Stimulated activated CD4-positive, alpha-beta T cell treated with anti-CD3 and anti-CD28 coated beads, Interleukin-15, amount 100 ng/mL, for 48 hours (primary cell): ENCODE results near the gene SHISA5.

Experiments
- DNase-seq, 2 donors: peaks; one replicate each; pipeline ENCODE4 v3.0.0-alpha.2; 2020; ENCODE audit warnings: low read depth in 2 of 2

Gene SHISA5

DNA sequence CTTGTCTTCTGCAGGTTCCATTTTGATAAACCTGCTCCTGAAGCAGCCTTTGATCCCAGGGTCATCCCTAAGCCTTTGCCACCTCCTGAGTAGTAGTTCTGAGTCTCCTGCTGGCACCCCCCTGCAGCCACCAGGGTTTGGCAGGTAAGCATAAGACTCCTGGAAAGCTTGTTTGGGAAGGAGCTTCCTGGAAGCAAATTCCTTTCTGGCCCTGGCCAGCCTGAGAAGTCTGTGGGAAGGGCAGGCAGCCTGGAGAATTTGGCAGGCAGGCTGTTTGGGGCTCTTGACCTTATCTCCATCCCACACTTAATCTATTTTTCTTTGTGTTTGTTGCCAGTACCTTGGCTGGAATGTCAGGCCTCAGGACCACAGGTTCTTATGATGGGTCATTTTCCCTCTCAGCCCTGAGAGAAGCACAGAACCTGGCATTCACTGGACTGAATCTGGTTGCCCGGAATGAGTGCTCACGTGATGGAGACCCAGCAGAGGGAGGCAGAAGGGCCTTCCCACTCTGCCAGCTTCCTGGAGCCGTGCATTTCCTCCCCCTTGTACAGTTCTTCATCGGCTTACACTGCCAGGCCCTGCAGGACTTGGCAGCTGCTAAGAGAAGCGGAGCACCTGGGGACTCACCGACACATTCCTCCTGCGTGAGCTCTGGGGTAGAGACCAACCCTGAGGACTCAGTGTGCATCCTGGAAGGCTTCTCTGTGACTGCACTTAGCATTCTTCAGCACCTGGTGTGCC lies 44.0 kb downstream of the SHISA5 start:
- no peak for DNase-seq

DNA sequence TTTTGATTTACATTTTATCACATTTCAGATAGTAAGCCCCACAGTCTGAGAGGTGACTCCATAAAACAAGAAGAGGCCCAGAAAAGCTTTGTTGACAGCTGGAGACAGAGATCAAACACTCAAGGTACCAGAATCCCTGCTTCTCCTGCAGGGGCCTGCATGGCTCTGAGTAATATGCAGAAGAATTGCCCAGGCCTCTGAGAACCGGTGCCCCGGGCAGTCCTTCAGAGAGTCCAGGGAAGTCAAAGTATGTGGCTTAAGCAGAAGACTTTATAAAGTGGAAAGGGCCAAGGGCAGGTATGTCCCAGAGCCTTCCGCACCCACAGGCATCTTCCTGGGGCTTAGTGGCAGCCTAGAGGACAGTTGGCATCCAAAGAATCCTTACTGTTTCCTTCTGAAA lies 44.6 kb downstream of the SHISA5 start:
- DNase-seq: no peak

DNA sequence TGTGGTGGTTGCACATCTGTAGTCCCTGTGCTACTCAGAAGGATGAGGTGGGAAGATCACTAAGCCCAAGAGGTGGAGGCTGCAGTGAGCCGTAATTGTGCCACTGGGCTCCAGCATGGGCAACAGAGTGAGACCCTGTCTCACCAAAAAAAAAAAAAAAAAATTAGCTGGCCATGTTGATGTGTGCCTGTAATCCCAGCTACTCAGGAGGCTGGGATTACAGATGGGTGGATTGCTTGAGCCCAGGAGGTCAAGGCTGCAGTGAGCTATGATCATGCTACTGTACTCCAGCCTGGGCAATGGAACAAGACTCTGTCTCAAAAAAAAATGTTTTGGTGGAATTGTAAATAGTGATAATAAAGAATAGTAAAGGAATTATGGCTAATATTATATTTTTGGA lies 47.5 kb downstream of the SHISA5 start:
- no peak for DNase-seq

DNA sequence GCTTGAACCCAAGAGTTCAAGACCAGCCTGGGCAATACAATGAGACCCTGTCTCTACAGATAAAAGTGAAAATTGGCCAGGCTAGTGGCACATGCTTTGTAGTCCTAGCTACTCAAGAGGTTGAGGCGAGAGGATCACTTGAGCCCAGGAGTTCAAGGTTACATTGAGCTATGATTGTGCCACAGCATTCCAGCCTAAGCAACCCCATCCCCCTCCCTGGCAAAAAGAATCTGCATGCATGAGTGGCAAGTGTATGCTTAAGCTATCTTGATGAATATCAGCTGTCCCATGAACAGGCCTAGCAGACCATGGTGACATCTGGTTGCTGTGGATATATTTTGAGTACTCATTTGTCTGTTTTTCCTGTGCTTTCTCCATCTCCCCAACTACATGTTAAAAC lies 52.7 kb downstream of the SHISA5 start:
- DNase-seq: no peak

DNA sequence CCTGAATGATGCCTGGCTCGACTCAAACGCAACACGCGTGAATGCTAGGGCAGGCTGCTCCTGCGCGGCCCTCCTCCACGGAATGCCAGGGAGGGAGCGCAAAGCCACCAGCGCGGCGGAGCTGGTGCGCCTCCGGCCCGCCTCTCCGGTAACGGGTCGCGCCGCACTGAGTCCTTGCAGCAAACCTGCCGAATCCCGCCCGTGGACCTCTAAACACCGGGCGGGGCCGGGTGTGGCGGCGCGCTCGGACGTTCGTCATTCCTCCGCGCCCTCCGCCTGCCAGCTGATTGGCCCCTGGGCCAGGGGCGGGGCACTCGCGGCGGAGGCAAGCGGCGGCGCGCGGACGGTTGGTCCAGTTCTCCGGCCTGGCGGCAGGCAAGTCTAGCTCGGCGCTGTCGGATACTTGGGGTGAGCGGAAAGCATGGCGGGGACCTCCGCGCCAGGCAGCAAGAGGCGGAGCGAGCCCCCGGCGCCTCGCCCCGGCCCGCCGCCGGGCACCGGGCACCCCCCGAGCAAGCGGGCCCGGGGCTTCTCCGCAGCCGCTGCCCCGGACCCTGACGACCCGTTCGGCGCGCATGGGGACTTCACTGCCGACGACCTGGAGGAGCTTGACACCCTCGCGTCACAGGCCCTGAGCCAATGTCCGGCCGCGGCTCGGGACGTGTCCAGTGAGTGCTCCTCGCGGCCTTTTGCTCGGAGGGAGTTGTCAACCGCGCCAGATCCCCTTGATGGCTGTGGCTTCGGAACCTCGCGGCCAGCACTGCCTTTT lies 57.4 kb downstream of the SHISA5 start, which contains the start of gene ATRIP:
TSS of gene ATRIP (plus strand) at position 313 of the 769 bp plus-strand sequence. CDS start at position 422, 109 bp downstream.
- DNase-seq: peak; percentile 64 to 84

DNA sequence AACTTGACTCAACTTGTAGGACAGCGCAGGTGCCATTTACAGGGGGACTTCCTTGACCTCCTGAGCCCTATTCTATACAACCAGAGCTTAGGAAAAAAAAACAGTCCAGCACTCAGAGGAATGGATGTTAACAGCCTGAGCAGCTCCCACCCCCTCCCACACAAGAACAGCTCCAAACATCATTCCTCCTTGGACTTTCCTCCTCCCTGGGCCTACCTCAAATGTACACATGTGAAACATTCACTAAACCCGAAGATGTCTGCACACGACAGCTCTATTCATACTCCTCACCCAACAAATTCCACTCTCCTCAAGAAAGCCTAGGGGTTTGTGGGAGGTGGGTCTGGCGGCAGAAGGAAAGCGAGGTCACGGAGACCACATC lies 57.9 kb downstream of the SHISA5 start:
- no peak for DNase-seq

DNA sequence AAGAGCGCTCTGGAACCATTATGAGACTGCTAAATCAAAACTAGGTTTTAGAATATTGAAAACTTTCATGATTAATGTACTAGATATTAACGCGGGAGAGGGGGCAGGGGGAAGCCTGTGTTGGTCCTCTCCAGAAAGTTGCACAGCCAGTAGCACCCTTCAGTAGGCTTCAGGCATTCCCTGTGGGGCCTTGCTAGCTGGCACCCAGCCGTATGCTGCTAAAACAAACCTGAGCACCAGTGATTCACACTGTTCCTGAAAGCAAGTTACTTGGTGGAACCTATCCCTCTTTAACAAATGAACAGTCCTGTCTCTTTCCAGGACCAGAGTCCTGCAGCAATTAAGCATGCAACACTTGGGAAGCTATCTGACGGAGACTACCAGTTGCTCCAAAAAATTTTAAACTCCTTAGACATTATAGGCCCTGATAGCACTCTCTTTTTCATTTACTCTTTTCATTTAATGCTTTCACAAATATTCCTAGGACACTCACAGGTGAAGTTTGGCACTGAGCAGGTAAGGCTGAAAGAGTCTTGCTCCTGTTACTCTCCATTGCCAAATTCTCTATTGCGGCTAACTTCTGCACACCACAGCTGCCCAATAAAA lies 58.6 kb downstream of the SHISA5 start:
- DNase-seq: no peak

DNA sequence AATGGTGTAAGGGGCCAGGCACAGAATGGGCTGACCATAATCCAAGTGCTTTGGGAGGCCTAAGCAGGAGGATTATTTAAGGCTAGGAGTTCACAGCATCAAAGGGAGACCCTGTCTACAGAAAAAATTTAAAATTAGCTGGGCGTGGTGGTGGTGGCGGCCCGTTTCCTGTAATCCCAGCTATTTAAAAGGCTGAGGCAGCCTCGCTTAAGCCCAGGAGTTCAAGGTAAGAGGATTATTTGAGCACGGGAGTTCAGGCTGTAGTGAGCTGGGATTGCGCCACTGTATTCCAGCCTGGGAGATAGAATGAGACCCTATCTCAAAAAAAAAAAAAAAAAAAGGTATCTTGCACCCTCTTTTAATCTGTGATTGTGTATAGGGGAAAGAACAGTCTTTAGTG lies 62.0 kb downstream of the SHISA5 start:
- no peak for DNase-seq

DNA sequence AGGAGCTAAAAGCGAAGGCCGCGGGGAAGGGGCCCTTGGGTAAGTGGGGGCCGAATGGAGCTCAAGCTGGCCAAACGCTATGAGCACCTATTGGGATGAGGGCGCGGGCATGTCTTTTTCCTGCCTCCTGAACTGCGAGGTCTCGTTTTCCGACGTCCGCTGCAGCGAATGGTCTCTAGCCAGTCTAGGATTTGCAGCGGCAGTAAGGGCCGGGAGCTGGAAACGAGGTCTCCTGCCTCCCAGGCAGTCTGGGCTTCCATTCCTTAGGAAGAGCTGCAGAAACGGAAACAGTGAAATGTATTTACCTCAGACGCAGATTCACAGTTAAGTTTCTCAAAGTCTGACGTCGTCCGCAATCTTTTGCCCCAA lies 63.4 kb downstream of the SHISA5 start:
- no peak for DNase-seq

DNA sequence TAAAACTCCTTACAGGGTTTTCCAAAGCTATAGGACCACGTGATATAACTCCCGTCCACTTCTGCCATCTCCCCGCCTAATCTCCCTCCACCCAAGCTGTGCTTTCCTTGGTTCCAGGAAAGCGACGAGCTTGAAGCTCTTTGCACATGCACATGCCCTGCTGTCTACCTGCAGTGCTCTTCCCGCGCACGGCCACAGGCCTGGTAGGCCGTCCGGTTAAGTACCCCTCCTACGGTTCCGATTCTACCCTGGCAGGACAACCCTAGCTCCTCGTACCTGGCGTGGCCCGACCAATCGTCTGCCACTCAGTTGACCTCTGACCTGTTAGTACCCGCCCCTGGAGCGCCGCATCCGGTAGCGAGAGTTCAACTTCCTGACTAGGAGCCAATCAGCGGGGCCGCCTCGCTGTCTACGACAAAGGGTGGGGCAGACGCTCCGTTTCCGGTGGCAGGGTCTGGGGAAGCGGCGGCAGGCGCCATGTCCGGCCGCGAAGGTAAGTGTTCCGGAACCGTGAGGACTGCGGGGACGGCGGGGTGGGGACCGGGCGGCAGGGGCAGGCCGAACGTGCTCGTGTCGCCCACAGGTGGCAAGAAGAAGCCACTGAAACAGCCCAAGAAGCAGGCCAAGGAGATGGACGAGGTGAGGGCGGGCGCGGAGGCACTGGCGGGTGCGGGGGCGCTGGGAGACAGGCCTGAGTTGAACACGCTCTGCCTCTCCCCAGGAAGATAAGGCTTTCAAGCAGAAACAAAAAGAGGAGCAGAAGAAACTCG lies 64.0 kb downstream of the SHISA5 start, which contains the start of the genes CCDC51 and TMA7:
TSS of gene CCDC51 (minus strand) at position 300 of the 770 bp plus-strand sequence. CDS start 4,991 bp downstream, outside the sequence.
TSS of gene TMA7 (plus strand) at position 438 of the 770 bp plus-strand sequence. CDS start at position 478, 40 bp downstream.
- DNase-seq: peak; percentile 99

DNA sequence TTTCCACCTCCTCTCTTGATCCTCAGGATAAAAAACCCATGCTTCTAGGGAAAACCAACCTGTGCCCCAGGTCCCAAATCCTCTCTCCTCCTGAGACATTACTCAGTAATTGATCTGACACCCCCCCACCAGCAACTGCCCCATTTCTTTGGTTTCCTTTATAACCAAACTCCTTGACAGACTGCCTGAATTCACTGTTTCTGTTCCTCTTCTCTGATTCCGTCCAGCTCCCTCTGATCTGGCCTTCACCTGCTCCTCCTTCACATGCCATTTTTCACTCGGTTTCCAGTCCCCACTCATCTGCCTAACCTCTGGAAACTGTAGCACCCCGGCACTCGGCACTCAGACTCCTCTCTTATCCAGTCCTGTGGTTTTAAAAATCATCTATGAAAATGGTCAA lies 66.2 kb downstream of the SHISA5 start:
- DNase-seq: no peak

DNA sequence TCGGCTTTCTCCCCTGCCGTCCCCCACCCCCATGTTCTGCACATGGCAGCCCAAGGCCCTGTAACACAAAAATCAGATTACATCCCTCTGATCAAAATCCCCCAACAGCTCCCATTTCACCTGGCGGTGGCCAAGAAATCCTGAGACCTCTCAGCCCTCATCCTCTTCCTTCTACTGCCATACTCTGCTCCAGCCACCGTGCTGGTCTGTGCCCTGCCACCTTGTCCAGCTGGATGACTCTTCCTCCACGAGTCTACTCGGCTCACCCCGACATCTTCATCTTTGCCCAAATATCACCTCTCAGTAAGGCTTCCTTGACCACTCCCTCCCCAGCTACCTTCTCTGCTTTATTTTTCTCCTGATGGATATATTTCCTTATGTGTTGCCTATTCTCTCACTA lies 67.1 kb downstream of the SHISA5 start:
- no peak for DNase-seq

DNA sequence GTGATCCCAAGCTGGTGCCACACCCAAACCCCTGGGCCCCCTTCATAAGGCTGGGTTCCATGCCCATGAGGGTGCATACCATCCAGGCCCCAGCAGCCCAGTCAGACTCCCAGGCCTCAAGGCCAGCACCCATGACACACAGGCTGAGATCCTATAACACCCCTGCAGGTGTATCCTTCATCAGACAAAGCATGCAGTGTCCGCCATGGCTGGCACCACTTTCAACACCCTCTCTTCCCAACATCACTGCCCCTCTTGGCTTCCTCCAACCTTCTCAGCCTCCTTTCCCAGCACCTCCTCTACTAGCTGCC lies 67.5 kb downstream of the SHISA5 start:
- DNase-seq: no peak

DNA sequence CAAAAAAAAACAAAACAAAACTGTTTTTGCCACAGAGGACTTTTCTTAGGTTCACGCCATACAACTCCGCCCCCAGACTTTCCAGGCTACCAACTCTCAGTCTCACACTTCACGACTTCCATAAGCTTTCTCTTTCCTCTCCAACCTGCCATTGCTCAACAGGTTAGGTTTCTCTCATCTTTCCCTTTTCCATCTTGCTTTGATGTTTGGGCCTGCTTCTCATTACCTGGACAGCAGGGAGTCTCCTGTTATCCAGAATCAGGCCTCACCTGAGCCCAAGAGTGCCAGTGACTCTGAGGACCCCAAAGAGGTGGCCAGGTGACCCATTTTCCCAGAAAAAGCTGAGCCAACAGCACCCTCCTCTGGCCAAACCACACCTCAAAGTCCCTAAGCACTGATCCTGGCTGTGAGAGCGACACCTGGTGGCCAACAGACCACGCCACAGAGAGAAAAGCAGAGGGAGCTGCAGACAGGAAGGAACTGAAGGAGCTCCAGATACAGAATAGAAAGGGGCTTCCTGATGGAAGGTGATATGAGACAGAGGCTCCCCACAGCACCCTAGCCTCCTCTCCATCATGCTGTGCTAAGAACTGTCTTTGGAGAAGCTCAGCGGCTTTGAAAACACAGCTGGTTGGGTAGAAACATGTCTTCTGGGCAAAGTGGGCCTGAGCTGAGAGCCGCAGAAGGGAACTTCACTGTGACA lies 68.0 kb downstream of the SHISA5 start:
- DNase-seq: peak; percentile 65 to 79

DNA sequence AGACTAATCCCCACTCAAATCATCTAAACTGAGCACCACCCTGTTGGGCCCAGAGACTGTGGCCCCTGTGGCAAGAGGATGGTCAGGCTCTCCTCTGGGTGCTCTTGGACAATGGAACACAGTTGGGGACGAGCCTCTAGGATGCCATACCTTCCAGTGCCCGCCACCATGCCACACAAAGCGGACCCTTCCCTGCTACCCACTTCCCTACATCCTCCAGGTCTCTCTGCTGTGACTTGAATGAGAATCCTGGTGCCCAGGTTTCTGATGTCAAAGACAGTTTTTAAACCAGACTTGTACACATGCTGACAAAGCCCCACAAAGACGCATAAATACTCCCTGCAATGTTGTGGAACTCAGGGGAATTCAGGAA lies 68.8 kb downstream of the SHISA5 start:
- DNase-seq: no peak

DNA sequence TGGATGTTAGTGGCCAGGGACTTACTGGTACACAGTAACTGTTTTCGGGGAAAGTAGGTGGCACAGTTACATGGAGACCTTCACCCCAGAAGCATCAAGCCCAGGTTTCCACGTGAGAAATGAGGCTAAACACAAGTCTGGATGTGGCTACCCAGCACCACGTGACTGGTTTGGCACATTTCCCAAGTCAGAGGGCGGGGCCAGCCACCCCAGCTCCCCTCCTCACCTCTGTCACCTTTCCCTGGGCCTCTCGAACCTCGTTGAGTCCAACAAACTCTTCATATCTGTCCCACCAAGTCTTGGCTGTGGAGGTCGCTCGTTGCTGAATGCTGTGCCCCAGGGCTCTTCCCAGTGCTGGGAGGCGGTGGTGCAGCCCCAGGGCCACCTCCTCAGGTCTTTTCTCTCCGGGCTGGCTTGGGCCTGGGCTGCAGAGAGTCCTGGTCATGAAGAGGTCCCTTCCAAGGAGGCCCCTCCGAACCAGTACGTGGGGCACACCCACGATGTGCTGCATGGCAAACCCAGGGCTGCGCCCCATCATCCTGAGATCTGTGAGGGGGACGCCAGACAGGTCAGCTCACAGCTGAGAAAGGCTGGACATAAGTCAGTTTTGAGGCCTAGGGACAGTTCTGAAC lies 69.3 kb downstream of the SHISA5 start:
- no peak for DNase-seq

DNA sequence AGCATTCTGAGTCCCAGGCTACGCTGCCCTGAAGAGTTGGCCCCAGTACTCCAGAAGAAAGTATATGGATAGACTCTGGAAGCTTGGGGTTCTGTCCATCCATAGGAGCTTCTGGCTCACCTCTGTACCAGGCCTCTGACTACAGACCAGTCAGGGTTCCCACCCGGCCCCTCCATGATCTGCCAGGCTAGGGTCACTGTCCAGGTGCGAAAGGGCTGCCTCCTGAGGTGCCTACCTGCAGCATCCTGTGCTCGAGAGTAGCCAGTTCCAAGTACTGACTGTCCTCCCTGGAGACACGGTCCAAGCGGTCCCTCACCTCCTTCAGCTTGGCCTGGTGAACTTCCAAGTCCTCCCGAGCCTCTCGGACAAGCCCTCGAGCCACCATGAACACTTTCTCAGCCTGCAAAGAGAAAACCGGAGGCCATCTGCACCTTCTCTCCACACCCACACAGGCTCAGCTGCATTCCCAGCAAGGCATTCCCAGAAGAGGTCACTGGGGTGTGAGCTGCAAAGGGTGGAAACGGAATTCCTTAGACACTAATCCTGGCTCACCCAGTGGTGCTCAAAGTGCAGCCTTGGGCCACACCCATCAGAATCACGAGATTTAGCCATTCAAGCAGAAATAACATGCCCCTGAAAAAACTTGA lies 70.4 kb downstream of the SHISA5 start:
- DNase-seq: no peak

DNA sequence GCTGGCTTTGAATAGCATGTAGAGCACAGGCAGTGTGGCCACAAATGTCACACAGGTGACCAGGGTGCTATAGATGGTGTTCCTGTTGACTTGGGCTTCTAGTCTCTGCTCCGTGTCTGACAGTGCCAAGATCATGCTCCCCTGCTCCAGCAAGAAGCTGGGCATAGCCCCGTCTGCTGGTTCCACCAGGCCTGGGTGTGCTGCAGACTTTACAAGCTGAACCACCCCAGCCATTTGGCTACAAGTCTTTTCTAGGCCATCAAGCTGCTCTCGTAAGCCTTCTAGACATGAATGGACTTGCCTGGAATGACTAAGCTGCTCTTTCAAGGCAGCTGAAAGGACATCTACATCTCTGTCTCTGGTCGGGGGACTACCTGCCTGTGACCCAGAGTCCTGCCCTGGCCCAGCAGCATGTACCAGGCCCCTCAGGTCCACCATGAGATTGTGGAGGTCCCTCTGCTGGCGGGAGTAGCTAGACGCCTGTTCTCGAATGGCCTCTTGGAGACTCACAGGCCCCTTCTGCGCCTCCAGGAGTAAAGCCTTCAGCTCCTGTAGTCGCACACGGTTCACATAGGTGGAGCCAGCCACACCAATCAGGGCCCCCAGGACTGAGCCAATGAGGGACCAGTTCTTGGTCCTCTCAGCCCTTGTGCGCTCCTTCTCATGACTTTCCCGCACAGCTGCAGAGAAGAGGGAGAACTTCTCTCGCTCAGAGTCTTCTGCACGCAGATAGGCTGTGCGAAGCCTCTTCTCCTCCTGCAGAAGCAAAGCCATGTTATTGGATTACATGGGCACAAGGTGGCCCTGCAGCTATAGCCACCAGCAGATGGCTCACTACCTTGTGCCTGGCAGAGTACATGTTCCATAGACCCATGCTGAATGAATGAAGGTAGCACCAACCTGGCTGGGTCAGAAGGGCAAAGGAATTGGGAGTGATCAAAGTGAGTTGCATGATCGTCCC lies 71.3 kb downstream of the SHISA5 start:
- DNase-seq: no peak
